Ovary (tissue), 3 donors: ENCODE data around the gene CPZ.
"Not testable (repeated sequence)": the region's sequence is repeated elsewhere in the genome, so short reads cannot be mapped to it uniquely, and the experiment has no call there.

Experiments
- POLR2A ChIP-seq: fragments of 450-650 bp; IDR thresholded peaks from one replicate; pipeline ENCODE4 v1.6.1; 2017; ENCODE audit warnings: antibody characterized with exemption, mild to moderate bottlenecking, moderate library complexity
- TF ChIP-seq, protein P1 (sequence below), 3 donors: fragments of 450-650 bp in 2 of 3; fragments of 200-600 bp in 1 of 3; IDR thresholded peaks; one replicate each; pipeline versions ENCODE4 v1.5.1 to v1.8.0; 2016 to 2022; ENCODE audit warnings: antibody characterized with exemption in 3 of 3, mild to moderate bottlenecking in 1 of 3
- donor health status: DM: no; HTN: no; CAD: no.

DNA sequence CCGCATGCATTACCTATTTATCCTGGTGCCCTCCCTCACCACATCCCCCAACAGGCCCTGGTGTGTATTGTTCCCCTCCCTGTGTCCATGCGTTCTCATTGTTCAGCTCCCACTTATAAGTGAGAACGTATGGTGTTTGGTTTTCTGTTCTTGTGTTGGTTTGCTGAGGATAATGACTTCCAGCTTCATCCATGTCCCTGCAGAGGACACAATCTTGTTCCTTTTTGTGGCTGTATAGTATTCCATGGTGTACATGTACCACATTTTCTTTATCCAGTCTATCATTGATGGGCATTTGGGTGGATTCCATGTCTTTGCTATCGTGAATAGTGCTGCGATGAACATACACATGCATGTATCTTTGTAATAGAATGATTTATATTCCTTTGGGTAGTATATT is 61.6 kb downstream of the CPZ start:
- TF ChIP-seq, protein P1, sequence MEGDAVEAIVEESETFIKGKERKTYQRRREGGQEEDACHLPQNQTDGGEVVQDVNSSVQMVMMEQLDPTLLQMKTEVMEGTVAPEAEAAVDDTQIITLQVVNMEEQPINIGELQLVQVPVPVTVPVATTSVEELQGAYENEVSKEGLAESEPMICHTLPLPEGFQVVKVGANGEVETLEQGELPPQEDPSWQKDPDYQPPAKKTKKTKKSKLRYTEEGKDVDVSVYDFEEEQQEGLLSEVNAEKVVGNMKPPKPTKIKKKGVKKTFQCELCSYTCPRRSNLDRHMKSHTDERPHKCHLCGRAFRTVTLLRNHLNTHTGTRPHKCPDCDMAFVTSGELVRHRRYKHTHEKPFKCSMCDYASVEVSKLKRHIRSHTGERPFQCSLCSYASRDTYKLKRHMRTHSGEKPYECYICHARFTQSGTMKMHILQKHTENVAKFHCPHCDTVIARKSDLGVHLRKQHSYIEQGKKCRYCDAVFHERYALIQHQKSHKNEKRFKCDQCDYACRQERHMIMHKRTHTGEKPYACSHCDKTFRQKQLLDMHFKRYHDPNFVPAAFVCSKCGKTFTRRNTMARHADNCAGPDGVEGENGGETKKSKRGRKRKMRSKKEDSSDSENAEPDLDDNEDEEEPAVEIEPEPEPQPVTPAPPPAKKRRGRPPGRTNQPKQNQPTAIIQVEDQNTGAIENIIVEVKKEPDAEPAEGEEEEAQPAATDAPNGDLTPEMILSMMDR (IDR thresholded peaks at IDR 0.05), result not testable (repeated sequence)
- TF ChIP-seq POLR2A, result not testable (repeated sequence)
